HepG2 (cell line): ENCODE measurements around the gene USP10. TPM values are rescaled to one million over a fixed set of nuclear protein-coding genes. Genes with fewer than 3 reads are reported as not detected.

Experiments
- DNMT3B ChIP-seq: conservative IDR thresholded peaks from 2 replicates; pipeline ENCODE4 v1.6.1; 2016; ENCODE audit warnings: missing biosample characterization, control low read depth
- HDAC2 ChIP-seq: sonication (generic); formaldehyde crosslinking; IDR thresholded peaks from 2 replicates; pipeline ENCODE4 v1.4.0; 2020; ENCODE audit warnings: missing genetic modification reagents
- JUND ChIP-seq: sonication (generic); formaldehyde crosslinking; IDR thresholded peaks from 2 replicates; pipeline ENCODE4 v1.8.0; 2022; ENCODE audit warnings: mild to moderate bottlenecking, missing genetic modification reagents
- KMT2A ChIP-seq: sonication (generic); formaldehyde crosslinking; IDR thresholded peaks from 2 replicates; pipeline ENCODE4 v1.4.0; 2020; ENCODE audit warnings: missing genetic modification reagents
- LCORL ChIP-seq, 2 experiments: fragments of 450-650 bp in 1 of 2; sonication (generic) in 1 of 2; formaldehyde crosslinking in 1 of 2; IDR thresholded peaks; 2 replicates each; pipeline versions ENCODE4 v1.5.0 to v1.6.1; 2017 to 2020; ENCODE audit warnings: antibody characterized with exemption in 1 of 2, missing genetic modification reagents in 1 of 2
- MXI1 ChIP-seq: IDR thresholded peaks from 3 replicates; pipeline ENCODE4 v1.6.1; 2012; ENCODE audit warnings: low read depth, low read length, inconsistent platforms, borderline replicate concordance
- MYC ChIP-seq: sonication (generic); formaldehyde crosslinking; IDR thresholded peaks from 2 replicates; pipeline ENCODE4 v1.9.0; 2021; ENCODE audit warnings: missing genetic modification reagents, borderline replicate concordance
- RBFOX2 ChIP-seq: fragments of 200-400 bp; formaldehyde crosslinking; IDR thresholded peaks from 2 replicates; pipeline ENCODE4 v1.6.1; 2017; ENCODE audit warnings: low read depth, mild to moderate bottlenecking, low read length
- REPIN1 ChIP-seq: sonication (generic); formaldehyde crosslinking; IDR thresholded peaks from 2 replicates; pipeline ENCODE4 v1.8.0; 2022; ENCODE audit warnings: missing genetic modification reagents, low read depth, mild to moderate bottlenecking, borderline replicate concordance
- SAFB2 ChIP-seq: sonication (generic); formaldehyde crosslinking; IDR thresholded peaks from 2 replicates; pipeline ENCODE4 v1.5.1; 2020; ENCODE audit warnings: missing genetic modification reagents, low read depth, mild to moderate bottlenecking, borderline replicate concordance
- SNAPC2 ChIP-seq: sonication (generic); formaldehyde crosslinking; IDR thresholded peaks from 2 replicates; pipeline ENCODE4 v1.8.1; 2022; ENCODE audit warnings: mild to moderate bottlenecking, missing genetic modification reagents
- TEAD3 ChIP-seq: optimal IDR thresholded peaks from 2 replicates; pipeline ENCODE3; 2016; ENCODE audit warnings: borderline replicate concordance
- TP53 ChIP-seq: sonication (generic); formaldehyde crosslinking; conservative IDR thresholded peaks from 2 replicates; pipeline ENCODE4 v1.4.0; 2020; ENCODE audit warnings: missing genetic modification reagents
- XRCC5 ChIP-seq: fragments of 200-400 bp; formaldehyde crosslinking; optimal IDR thresholded peaks from 2 replicates; pipeline ENCODE3; 2017; ENCODE audit warnings: mild to moderate bottlenecking, low read length
- ZBTB38 ChIP-seq: sonication (generic); formaldehyde crosslinking; IDR thresholded peaks from 2 replicates; pipeline ENCODE4 v1.5.1; 2020; ENCODE audit warnings: mild to moderate bottlenecking, missing genetic modification reagents
- ZBTB42 ChIP-seq: sonication (generic); formaldehyde crosslinking; IDR thresholded peaks from 2 replicates; pipeline ENCODE4 v1.5.0; 2020; ENCODE audit warnings: mild to moderate bottlenecking, missing genetic modification reagents
- ZFAT ChIP-seq: sonication (generic); formaldehyde crosslinking; conservative IDR thresholded peaks from 2 replicates; pipeline ENCODE4 v1.8.1; 2023; ENCODE audit warnings: missing genetic modification reagents, inconsistent platforms
- ZFX ChIP-seq: sonication (generic); formaldehyde crosslinking; IDR thresholded peaks from 2 replicates; pipeline ENCODE4 v1.4.0; 2020; ENCODE audit warnings: mild to moderate bottlenecking, low read depth, missing genetic modification reagents, moderate library complexity
- ZNF550 ChIP-seq: sonication (generic); formaldehyde crosslinking; IDR thresholded peaks from 2 replicates; pipeline ENCODE4 v1.4.0; 2020; ENCODE audit warnings: mild to moderate bottlenecking, missing genetic modification reagents, borderline replicate concordance
- ZNF660 ChIP-seq: sonication (generic); formaldehyde crosslinking; IDR thresholded peaks from 2 replicates; pipeline ENCODE4 v1.5.1; 2020; ENCODE audit warnings: mild to moderate bottlenecking, low read depth, missing genetic modification reagents, borderline replicate concordance
- polyA plus RNA-seq, 8 experiments: library from polyadenylated mRNA; depleted of rRNA in 3 of 8; stranded (reverse) in 7 of 8; unstranded in 1 of 8; fragments of >200 nt; fragmentation: Illumina TruSeq in 4 of 8; extraction: Trizol in 4 of 8; gene quantifications; 2 replicates each; pipeline versions ENCODE4 v1.2.1 to v1.2.3, GENCODE V29; 2011 to 2016; ENCODE audit warnings: low read depth in 4 of 8, missing spikeins in 1 of 8, mixed read lengths in 1 of 8; ENCODE audit not compliant: insufficient read depth in 1 of 8
- total RNA-seq, 5 experiments: library from RNA; depleted of rRNA; stranded (reverse); fragments of >200 nt; fragmentation: Illumina TruSeq; extraction: Trizol; gene quantifications; 2 replicates each; pipeline ENCODE4 v1.2.3, GENCODE V29; 2016; ENCODE audit warnings: low read depth in 1 of 5
- TF ChIP-seq, protein P1 (sequence below): sonication (generic); formaldehyde crosslinking; conservative IDR thresholded peaks from 2 replicates; pipeline ENCODE4 v1.5.0; 2020; ENCODE audit warnings: missing genetic modification reagents
- TF ChIP-seq, protein P2 (sequence below): sonication (generic); formaldehyde crosslinking; IDR thresholded peaks from 2 replicates; pipeline ENCODE4 v1.5.0; 2020; ENCODE audit warnings: mild to moderate bottlenecking, missing genetic modification reagents
- TF ChIP-seq, protein P3 (sequence below): sonication (generic); formaldehyde crosslinking; IDR thresholded peaks from 2 replicates; pipeline ENCODE4 v1.4.0; 2020; ENCODE audit warnings: missing genetic modification reagents, mild to moderate bottlenecking, borderline replicate concordance
- TF ChIP-seq, protein P4 (sequence below): sonication (generic); formaldehyde crosslinking; IDR thresholded peaks from 2 replicates; pipeline ENCODE4 v1.4.0; 2020; ENCODE audit warnings: low read depth, mild to moderate bottlenecking, missing genetic modification reagents

The USP10 gene
- total and polyA plus RNA-seq, 2 of the 13 experiments (the other 11 are each of a cell fraction or from before 2014, with no cell fraction given): 79.1 to 122 TPM

DNA sequence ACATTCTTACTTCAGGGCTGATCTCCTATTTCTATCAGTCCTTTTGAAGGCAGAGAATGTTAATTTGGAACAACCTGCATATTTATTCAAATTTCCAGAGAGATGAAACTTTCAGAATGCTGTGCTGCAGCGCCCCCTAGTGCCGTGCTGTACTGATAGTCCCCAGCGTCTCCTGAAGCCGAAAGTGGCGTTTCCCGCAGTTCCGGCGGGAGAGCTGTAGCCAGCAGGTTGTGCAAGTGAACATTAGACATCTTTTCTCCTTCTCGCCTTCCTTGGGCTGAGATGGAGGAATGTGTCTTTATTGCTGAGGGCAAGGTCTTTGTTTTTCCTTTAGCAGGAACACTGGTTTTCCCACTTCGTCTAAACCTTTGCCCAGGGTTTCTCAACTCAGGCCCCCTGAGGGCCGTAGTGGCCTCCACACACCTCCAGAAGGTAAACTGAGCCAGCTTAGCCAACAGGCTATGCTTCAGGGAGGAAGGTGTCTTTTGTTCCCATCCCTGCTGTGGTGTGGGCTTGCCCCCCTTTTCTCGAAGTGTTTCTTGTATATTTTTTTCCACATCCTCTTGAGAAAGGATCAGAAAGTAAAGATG is 26.4 kb downstream of the USP10 start (continued):
- TF ChIP-seq SNAPC2 (CRISPR knock-in tag): 0 out of 2 replicates have a peak, but pooled peaks have one; percentile 65
- TF ChIP-seq ZNF550 (CRISPR knock-in tag): no peak
- peak; percentile 48; the same call in 1 of the 2 replicates for TF ChIP-seq REPIN1 (CRISPR knock-in tag)
- peak; percentile 91 for TF ChIP-seq XRCC5
- TF ChIP-seq SAFB2 (CRISPR knock-in tag): no peak
- TF ChIP-seq LCORL (IDR thresholded peaks at IDR 0.05): no peak
- TF ChIP-seq LCORL (CRISPR knock-in tag; IDR thresholded peaks at IDR 0.05): peak; percentile 57; the same call in 1 of the 2 replicates
- TF ChIP-seq TP53 (CRISPR knock-in tag): 0 out of 2 replicates have a peak, but pooled peaks have one; percentile 59
- TF ChIP-seq KMT2A: peak; percentile 22; the same call in 1 of the 2 replicates
- TF ChIP-seq MXI1: peak; percentile 22; the same call in 1 of the 3 replicates
- no peak for TF ChIP-seq JUND (CRISPR knock-in tag)
- peak; percentile 41 for TF ChIP-seq TEAD3 (CRISPR knock-in tag)
- no peak for TF ChIP-seq ZBTB42
- TF ChIP-seq ZBTB38 (CRISPR knock-in tag): no peak
- TF ChIP-seq, protein P1, sequence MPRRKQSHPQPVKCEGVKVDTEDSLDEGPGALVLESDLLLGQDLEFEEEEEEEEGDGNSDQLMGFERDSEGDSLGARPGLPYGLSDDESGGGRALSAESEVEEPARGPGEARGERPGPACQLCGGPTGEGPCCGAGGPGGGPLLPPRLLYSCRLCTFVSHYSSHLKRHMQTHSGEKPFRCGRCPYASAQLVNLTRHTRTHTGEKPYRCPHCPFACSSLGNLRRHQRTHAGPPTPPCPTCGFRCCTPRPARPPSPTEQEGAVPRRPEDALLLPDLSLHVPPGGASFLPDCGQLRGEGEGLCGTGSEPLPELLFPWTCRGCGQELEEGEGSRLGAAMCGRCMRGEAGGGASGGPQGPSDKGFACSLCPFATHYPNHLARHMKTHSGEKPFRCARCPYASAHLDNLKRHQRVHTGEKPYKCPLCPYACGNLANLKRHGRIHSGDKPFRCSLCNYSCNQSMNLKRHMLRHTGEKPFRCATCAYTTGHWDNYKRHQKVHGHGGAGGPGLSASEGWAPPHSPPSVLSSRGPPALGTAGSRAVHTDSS (CRISPR knock-in tag): 0 out of 2 replicates have a peak, but pooled peaks have one; percentile 20
- no peak for TF ChIP-seq ZFAT (CRISPR knock-in tag)
- TF ChIP-seq ZNF660 (CRISPR knock-in tag): no peak
- no peak for TF ChIP-seq MYC (CRISPR knock-in tag)
- TF ChIP-seq HDAC2: peak; percentile 26; the same call in 1 of the 2 replicates
- peak; percentile 48; the same call in 1 of the 2 replicates for TF ChIP-seq ZFX (CRISPR knock-in tag)
- TF ChIP-seq RBFOX2: no peak
- TF ChIP-seq, protein P2, sequence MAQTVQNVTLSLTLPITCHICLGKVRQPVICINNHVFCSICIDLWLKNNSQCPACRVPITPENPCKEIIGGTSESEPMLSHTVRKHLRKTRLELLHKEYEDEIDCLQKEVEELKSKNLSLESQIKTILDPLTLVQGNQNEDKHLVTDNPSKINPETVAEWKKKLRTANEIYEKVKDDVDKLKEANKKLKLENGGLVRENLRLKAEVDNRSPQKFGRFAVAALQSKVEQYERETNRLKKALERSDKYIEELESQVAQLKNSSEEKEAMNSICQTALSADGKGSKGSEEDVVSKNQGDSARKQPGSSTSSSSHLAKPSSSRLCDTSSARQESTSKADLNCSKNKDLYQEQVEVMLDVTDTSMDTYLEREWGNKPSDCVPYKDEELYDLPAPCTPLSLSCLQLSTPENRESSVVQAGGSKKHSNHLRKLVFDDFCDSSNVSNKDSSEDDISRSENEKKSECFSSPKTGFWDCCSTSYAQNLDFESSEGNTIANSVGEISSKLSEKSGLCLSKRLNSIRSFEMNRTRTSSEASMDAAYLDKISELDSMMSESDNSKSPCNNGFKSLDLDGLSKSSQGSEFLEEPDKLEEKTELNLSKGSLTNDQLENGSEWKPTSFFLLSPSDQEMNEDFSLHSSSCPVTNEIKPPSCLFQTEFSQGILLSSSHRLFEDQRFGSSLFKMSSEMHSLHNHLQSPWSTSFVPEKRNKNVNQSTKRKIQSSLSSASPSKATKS: no peak
- TF ChIP-seq, protein P3, sequence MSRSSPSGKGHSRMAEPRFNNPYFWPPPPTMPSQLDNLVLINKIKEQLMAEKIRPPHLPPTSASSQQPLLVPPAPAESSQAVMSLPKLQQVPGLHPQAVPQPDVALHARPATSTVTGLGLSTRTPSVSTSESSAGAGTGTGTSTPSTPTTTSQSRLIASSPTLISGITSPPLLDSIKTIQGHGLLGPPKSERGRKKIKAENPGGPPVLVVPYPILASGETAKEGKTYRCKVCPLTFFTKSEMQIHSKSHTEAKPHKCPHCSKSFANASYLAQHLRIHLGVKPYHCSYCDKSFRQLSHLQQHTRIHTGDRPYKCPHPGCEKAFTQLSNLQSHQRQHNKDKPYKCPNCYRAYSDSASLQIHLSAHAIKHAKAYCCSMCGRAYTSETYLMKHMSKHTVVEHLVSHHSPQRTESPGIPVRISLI (CRISPR knock-in tag): 0 out of 2 replicates have a peak, but pooled peaks have one; percentile 40
- TF ChIP-seq, protein P4, sequence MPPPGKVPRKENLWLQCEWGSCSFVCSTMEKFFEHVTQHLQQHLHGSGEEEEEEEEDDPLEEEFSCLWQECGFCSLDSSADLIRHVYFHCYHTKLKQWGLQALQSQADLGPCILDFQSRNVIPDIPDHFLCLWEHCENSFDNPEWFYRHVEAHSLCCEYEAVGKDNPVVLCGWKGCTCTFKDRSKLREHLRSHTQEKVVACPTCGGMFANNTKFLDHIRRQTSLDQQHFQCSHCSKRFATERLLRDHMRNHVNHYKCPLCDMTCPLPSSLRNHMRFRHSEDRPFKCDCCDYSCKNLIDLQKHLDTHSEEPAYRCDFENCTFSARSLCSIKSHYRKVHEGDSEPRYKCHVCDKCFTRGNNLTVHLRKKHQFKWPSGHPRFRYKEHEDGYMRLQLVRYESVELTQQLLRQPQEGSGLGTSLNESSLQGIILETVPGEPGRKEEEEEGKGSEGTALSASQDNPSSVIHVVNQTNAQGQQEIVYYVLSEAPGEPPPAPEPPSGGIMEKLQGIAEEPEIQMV (CRISPR knock-in tag): 0 out of 2 replicates have a peak, but pooled peaks have one; percentile 52
- 0 out of 2 replicates have a peak, but pooled peaks have one; percentile 40 for TF ChIP-seq DNMT3B (CRISPR knock-in tag)
